Smooth muscle cell of the brain vasculature (primary cell): ENCODE results near the gene PHF21B.

Experiments
- DNase-seq: peaks from one replicate; pipeline ENCODE4 v3.0.0-alpha.2; 2012; ENCODE audit warnings: low read depth, low spot score

Gene PHF21B

DNA sequence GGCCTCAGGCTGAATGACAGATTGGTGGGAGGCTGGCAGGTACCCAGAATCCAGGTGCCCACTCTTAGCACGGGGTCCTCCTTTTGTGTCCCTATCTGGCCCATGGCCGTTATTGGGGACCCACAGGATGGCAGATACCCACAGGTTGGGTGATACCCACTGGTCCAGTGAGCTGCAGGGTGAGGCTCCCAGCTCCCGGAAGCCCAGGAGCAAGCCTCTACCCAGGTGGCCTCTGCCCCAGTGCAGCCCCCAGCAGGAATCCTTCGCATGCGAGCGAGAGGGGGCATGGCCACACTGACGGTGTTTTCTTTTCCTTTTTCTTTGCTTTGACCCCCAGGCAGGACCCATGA lies 116.1 kb downstream of the PHF21B start:
- DNase-seq = no peak

DNA sequence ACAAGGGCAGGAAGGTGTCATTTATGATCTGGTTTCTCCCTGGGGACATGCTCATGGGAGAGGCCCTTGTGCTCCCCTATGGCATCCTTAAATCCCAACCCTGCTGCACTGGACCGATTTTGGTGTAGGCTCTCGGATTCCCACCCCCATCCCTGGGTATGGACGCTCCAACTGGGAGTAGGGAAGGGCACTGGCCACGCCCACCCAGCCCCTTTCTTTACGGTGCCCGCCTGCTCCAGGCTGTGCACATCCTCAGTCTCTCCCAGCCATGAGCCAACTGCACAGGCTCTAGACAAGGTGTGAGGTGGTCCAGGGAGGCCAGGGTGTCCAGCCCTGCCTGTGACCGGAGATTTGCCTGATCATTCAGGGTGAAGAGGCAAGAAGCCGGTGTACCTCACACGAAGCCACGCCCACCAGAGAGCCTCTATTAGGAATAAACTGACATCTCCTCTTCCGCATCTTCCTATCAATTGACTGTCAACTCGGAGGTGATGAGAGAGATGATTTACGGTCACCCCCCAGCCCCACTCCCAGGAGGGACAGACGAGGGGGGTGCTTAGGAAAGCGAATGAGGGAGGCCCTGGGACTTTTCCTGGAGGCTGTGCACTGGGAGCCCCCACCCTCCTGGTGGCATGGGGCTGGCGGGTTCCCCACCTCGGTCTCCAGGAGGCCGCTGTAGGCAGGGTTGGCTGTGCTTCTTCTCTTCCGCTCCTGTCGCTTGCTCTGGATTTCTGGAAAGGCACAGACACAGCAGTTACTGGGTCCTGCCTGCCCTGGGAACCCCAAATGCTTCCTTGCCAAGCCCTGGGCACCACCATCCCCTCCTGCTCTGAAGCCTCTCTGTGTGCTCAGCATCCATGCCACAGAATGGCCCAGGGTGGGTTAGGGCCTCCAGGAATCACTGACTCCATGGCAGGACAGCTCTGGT lies 116.7 kb downstream of the PHF21B start:
- no peak for DNase-seq

DNA sequence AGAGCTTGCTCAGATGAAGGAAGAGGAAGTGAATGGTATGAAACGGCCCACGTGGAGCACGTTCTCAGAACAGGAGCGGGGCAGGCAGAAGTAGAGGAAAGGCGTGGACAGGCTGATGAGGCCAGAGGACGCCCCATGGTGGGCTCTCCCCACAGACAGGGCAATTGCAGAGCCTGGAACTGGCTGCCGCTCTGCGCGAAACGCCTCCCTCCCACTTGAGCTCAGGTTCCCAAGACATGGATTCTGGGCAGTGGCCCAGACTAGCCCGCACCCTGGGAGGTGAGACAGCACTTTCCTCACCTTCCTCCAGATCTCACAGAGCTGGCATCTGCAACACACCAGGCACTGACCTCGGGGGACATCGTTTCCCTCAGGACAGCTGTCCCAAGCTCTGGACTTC lies 117.6 kb downstream of the PHF21B start:
- no peak for DNase-seq

DNA sequence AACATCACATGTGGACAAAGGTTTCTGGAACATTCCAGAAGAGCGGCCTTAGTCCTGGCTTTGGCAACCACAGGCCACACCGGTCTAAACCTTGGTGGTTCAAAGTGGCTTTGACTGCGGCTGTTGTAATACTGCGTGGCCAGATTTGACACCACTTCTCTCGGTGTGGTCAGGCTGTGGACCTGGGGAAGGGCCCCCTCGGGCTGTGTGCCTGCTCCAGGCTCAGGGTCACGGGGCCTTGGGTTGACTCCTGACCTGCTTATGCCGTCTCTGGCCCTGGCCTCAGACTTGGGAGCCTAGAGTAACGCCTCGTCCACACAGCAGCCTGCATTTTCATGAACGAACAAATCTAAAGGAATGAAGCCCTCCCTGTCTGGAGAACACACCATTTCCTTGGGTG lies 118.0 kb downstream of the PHF21B start:
- no peak for DNase-seq

DNA sequence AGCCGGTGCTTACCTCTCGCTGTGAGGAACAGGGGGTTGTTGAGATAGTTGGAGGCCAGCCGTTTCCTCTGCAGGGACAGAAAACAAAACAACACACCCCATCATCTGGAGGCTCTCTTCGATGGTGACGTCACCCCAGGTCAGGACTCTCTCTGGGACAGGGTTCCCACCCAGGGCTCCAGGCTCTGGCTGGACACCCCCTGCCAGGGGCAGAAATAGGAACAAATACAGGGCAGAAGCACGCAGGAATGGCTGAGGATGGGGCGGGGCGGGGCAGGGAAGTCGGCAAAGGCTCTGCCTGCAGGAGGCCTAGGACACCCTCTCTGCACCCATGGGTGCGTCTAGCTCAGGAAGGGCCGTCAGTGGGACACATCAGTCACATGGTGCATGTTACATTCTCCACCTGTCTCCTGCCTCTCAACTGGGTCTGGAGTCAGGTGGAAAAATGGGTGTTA lies 118.5 kb downstream of the PHF21B start:
- DNase-seq = no peak

DNA sequence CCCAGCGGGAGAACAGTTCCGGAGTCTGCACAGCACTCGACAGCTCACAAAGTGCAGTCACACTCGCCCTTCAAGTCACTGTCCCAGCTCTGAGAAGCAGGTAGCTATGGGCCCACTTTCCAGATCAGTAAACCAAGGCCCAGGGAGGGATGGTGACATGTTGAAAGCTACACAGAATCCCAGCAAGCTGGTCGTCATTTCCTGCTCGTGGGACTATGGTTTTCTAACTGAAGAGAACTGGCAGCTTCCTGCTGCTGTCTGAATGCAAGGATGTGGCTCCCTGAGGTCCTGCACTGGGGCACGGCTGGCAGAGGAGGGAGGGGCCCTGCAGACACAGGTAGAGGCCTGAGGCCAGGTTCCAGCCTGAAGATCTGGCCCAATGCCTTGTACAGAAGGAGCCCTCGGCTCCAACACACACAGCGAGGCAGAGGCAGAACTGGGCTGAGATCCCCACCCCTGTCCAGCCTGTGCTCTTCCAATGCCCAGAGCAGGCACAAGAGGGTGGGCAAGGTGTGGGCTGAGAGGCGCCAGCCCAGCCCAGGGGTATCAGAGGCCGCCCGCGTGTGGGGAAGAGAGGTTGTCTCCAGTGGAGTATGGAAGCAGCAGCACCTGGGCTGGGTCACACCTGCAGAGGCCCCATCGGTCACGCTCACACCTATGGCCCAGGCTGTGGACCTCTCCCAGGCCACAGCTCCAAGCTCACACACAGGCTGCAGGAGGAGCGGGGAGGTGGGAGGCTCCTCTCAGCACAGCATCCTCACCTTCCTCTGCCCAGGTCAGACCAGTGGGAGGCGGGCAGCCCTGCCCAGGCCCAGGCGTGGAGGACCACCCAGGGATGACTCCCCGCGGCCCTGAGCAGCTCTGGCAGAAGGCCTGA lies 119.2 kb downstream of the PHF21B start:
- no peak for DNase-seq

DNA sequence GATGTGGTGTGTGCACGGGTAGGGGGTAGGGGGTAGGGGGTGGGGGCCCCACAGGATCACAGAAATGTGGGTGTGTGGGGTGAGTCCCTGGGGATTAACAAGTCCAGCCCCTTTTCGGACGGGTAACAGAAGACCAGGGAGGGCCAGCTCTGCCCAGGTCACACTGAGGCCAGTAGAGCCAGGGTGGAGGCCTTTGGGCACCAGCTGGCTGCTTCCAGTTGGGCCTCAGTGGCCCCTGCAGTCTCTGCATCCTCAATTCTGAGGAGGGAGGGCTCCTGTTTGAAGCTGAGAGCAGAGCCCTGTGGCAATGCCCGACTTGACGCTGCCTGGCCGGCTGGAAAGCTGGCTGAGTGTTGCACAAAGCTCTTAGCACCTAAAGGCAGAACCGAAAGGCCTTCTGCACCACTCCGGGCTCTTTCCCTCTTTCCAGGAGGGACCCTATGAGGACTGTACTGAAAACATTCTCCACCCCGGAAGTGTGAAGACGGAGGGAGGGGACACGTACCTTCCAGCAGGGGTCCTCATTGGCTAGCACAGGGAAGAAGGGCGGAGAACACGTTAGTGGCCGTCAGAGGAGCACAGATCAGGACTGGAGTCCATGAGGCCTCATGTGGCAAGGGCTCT lies 120.4 kb downstream of the PHF21B start:
- no peak for DNase-seq

DNA sequence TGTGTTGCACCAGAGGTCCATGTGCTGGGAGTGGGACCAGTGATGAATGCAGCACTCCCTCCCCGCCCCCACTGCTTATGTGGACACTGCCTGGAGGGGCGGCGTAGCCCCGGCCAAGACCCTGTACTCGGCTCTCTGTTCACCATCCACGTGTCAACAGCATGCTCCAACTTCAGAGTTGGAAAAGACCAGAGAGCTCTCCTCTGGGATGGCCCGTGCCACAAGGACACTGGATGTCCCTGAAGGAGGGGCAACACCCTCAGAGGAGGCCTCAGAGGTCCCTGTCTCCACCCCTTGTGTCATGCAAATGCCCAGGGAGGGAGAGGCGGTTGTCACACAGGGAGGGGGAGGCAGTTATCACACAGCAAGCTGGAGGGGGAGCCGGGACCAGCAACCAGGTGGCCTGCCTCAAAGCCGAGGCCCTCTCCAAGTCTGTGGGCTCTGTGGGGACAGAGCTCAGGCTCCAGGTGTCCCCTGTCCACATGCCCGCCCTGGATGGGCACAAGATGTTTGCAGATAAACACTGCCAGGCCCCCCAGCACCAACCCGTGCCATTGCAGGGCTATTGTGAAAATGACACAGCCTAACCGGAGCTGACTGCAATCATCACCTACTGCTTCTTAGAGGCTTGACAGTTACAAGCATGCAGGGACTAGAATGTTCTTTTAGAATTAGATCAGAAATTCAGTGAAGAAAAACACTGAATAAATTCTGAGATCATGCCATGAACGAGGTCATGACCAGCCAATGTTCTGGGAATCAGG lies 121.1 kb downstream of the PHF21B start:
- DNase-seq = no peak

DNA sequence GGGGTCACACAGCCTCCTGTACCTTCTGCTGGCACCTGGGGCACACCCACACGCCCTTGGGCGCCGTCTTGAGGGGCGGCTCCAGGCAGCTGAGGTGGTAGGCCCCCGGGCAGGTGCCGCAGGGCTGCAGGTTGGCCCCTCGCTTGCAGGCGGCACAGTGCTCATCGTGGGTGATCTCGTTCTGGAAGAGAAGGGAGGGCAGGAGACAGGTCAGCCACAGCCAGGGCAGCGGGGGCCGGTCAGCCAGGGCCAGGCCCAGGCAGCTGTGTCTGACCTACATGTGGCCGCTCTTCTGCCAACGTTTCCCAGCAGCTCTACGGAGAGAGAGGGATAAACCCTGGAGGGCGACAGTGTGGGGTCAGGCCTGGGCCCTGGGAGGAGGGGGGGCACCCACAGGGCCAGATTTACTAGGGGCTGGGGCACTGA lies 121.9 kb downstream of the PHF21B start:
- no peak for DNase-seq

DNA sequence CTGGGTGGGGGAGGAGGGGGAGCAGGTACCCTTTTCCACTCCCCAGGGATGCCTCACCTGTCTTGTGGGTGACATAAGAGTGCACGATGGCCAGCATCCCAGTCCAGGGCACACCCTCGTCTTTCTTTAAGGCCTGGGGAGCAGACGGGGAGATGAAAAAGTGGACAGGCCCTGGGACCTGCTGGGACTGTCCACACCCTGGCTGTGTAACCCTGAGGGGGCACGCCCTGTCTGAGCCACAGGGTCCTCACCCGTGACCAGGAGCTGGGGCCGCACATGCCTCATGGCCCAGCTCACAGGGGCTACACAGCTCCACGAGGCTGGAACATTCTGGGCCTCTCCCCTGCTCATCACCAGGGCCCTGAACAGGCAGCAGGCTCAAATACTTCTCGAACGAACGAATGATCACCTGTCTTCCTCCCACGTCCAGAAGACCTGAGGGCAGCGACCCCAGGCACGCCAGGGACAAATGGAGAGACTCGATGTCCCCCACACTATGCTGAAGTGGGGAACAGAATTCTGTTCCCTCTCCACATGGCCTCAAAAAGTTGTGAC lies 123.9 kb downstream of the PHF21B start:
- no peak for DNase-seq

DNA sequence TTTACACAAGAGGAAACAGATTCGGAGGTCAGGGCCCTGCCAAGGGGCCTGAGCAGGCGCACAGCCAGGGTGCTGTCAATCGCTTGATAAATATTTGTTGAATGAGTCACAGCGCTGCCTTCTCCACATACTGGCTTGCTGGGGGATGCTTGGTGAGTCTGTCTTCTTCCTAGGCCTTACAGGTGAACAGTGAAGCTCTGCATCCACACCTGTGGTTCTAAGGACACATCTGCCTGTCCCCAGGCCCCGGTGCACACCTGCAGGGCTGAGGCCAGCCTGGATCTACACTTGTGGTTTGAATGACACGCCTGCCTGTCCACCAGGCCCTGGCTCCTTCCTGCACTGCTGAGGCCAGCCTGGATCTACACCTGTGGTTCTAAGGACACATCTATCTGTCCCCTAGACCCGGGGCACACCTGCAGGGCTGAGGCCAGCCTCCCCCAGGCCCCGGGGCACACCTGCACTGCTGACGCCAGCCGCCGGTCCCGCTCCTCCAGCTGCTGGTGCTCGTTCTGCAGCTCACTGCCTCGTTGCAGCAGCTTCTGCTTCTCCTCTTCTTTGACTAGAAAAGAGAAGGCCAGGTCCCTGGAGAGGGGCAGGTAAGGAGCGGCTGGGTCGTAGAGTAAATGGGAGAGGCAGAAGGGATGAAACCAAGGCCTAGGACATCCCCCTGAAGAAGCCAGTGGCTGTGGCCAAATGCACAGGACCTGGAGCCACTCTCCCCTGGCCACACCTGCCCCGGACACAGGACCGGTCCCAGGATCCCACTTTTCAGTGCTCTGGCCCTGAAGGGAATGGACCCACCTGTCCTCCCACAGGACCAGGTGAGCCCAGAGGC lies 124.6 kb downstream of the PHF21B start:
- DNase-seq = no peak

DNA sequence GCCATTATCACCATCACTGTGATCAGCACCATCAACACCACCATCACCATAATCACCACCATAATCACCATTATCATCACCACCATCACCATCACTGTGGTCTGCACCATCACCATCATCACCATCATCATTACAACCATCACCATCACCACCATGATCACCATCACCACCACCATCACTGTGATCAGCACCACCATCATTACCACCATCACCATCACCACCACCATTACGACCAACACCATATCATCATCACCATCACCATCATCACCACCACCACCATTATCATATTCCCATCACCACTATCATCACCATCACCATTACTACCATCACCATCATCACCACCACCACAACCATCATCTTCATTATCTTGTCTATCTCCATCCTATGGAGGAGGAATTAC lies 125.2 kb downstream of the PHF21B start:
- no peak for DNase-seq

DNA sequence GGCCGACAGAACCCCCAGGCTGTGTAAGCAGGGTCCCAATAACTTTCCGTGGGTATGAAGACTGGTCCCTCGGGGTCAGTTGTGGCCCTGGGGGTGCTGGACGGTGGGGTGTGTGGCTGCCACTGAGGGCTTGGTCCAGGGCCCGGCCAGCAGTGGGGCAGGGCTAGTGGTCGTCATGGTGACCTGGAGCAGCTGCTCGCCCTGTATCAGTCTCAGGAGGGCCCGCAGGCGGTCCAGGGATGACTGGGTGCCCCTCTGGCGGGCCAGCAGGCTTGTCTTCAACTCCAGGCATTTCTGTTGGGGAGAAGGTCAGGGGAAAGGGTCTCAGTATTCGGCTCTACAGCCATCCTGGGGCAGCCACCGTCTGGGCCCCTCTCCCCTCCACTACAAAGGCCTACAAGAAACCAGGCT lies 126.8 kb downstream of the PHF21B start:
- DNase-seq = no peak

DNA sequence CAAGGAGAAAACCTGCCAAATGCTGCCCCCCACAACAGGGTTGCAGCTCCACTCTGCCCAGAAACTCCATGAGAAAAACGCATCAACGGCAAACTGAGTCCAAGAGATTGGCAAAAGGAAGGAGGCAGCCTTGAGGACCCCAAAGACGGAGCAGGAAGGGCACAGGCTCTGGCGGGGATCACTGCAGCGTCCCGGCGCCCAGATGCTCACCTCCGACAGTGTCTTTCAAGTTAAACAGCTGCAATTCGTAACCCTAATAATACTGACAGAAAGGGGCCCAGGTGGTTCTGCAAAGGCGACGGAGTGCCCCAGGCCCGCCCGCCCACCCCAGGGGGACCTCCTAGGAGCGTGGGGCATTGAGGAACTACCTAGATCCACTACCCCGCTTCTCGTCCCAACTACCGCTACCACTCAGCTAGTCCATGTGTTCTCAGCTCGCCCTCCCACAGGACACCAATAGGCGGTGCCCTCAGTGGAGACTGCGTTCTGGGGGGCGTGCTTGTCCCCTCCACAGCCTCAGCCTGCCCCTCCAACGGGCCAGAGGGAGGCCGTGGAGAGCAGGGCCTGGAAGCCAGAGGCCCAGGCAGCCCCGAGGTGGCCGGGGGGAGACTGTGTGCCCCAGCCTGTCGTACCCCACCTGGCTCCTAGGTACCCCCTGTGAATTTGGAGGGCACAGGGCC lies 127.4 kb downstream of the PHF21B start:
- DNase-seq = no peak

DNA sequence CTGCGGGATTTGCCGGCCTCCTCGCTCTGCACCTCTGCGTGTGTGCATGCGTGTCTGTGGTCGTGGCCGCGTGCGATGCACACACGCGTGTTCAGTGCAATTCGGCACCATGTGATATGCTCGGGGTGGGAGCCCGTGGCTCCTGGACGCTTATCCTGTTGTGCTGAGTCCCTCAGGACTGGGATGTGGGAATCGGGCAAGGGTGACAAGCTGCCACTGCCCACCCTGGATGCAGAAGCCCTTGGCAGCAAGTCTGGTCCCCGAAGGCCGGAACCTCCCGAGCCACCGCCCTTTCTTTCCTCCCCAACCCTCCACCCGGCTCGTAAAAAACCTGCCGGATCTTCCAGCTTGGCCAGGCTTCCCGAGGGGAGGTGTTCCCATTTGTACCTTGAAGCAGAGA lies 128.2 kb downstream of the PHF21B start:
- DNase-seq = no peak

DNA sequence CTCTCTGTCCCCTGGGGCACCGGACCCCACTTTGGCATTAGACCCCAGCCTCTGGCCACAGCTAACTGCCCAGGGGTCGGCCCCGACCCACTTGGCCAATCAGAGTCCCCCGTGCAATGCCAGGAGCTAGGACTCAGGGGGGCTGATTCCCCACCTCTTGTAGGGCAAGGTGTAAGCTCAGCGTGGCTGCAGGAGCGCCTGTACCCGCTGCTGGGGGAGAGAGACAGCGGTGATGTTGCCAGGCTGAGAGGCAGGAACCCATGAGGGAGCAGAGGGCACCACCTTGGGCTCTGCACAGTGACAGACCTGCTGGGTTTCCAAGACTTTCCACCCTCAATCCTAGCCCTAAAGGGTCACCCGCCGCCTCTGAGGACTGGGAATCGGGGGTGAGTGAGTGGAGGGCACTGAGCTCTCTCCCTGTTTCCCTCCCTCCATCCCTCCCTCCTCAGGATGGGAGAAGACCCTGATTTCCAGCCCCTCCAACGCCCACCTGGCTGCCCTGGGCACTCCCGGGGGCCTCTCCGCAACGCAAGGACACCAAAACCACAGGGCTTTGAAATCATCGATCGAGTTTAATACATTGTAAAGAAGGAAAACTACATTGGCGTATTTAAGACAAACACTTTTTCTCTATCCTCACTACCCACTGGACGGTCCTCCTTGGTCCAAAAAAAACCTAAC lies 129.1 kb downstream of the PHF21B start:
- no peak for DNase-seq

DNA sequence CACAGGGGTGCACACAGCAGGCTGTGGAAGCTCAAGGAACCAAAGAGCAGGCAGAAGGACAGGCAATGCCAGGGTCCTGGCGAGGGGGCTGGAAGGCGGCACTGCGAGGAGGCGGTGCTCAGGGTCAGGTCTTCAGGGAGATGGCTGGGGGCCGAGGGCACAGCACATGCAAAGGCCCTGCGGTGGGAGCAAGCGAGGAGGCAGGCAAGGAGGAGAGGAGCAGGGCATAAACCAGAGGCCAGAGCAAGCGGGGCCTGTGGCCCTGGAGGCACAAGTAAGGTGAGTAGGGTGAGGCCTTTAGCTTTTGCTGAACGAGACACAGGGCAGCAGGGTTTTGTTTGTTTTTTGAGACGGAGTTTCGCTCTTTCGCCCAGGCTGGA lies 130.5 kb downstream of the PHF21B start:
- DNase-seq = no peak

DNA sequence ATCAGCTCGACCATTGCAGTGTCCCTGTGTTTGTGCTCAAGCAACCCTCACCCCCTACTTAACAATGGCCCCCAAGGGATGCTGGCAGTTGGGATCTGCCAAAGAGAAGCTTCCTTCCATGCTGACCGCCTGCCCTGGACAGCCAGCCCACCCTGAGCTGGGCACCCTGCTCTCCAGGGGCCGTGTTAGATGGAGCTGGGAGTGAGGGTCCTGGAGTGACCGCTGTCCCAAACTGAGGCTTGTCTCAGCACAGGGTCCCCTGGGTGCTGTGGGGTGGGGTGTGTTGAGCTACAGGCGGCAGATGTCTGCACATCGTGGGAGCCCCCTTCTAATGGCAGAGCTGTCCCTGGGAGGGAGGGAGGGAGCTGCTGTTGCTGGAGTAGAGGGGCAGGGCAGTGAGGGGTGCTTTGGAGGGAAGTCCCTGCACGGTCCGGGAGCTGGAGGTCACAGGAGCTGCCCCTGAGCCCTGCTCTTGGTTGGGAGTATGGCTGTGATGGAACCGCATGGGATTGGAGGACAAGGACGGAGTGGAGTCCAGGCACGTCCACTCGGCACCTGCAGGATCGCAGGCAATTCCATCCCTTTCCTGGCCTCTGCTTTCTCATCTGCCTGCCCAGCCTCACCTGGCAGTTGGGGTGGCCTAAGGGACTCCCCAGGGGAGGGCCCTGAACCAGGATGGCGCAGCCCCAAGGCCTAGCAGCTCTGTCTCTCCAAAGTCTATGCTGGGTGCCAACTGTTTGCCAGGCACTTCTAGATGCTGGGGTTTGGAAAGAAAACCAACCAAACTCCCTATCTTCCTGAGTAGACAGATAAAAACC lies 131.1 kb downstream of the PHF21B start:
- no peak for DNase-seq
